Smooth muscle cell (in vitro differentiated cells): ENCODE measurements around the gene OR6K2. TPM values are rescaled to one million over a fixed set of nuclear protein-coding genes. Genes with fewer than 3 reads are reported as not detected.

ENCODE experiments used
- DNase-seq: peaks from one replicate; lab custom pipeline; 2025; ENCODE audit not compliant: unreplicated experiment; lab: John Stamatoyannopoulos, UW
- H2AFZ ChIP-seq: fragments of 200-600 bp; sonication (generic); 2 replicates; pipeline ENCODE4 v1.6.0; 2016; ENCODE audit warnings: antibody characterized with exemption, low read depth, mild to moderate bottlenecking
- H3F3A ChIP-seq: fragments of 200-600 bp; sonication (generic); 2 replicates; pipeline ENCODE4 v1.6.0; 2017; ENCODE audit warnings: antibody characterized with exemption, low read depth
- H3K27ac ChIP-seq: fragments of 200-600 bp; sonication (generic); 2 replicates; pipeline ENCODE4 v1.5.1; 2016; ENCODE audit warnings: low read depth, mild to moderate bottlenecking
- H3K27me3 ChIP-seq: fragments of 200-600 bp; sonication (generic); 2 replicates; pipeline ENCODE4 v1.6.1; 2016; ENCODE audit warnings: low read depth, mild to moderate bottlenecking
- H3K36me3 ChIP-seq: fragments of 200-600 bp; sonication (generic); 2 replicates; pipeline ENCODE4 v1.5.1; 2016; ENCODE audit warnings: low read depth
- H3K4me1 ChIP-seq: fragments of 200-600 bp; sonication (generic); 2 replicates; pipeline ENCODE4 v1.5.1; 2016; ENCODE audit warnings: low read depth
- H3K4me2 ChIP-seq: fragments of 200-600 bp; sonication (generic); 2 replicates; pipeline ENCODE4 v1.6.0; 2016; ENCODE audit warnings: mild to moderate bottlenecking
- H3K4me3 ChIP-seq: fragments of 200-600 bp; sonication (generic); 2 replicates; pipeline ENCODE4 v1.5.1; 2016; ENCODE audit warnings: mild to moderate bottlenecking
- H3K79me2 ChIP-seq: fragments of 200-600 bp; sonication (generic); 2 replicates; pipeline ENCODE4 v1.6.0; 2016; ENCODE audit warnings: low read depth, mild to moderate bottlenecking
- H3K9ac ChIP-seq: fragments of 200-600 bp; sonication (generic); 2 replicates; pipeline ENCODE4 v1.6.0; 2016; ENCODE audit warnings: low read depth
- H3K9me3 ChIP-seq: fragments of 200-600 bp; sonication (generic); replicated peaks from 2 replicates; pipeline ENCODE4 v1.5.1; 2016; ENCODE audit warnings: low read depth
- H4K20me1 ChIP-seq: fragments of 200-600 bp; sonication (generic); 2 replicates; pipeline ENCODE4 v1.6.0; 2016; ENCODE audit warnings: low read depth
- CTCF ChIP-seq: fragments of 200-600 bp; sonication (generic); IDR thresholded peaks from 2 replicates; pipeline ENCODE4 v1.5.1; 2017; ENCODE audit warnings: borderline replicate concordance, mild to moderate bottlenecking, antibody characterized with exemption; ENCODE audit not compliant: insufficient read depth, poor library complexity, severe bottlenecking
- WGBS: methylation state at CpG from one replicate; pipeline ENCODE4 v1.1.7; 2016; ENCODE audit warnings: low lambda C conversion rate; 5-methylcytosine and 5-hydroxymethylcytosine counted together
- polyA plus RNA-seq: library from polyadenylated mRNA; unstranded; fragments of >200 nt; fragmentation: Nextera tagmentation; extraction: Ambion mirVana; gene quantifications from 2 replicates; pipeline ENCODE4 v1.2.1, GENCODE V29; 2016
- total RNA-seq: library from RNA; depleted of rRNA; stranded (reverse); fragments of >200 nt; gene quantifications from 2 replicates; pipeline ENCODE4 v1.2.3, GENCODE V29; 2014

OR6K2 gene
- total and polyA plus RNA-seq, 2 experiments from 2014 or later: not detected

- Histone ChIP-seq H3K4me3 (no peak overlapping the region), H3K27me3 (no peaks in the 10 kb centered on the region), H3K79me2 (no peaks in the 10 kb centered on the region), H3K9me3 (no peaks in the 10 kb centered on the region), H3K4me1 (no peaks in the 10 kb centered on the region), H4K20me1 (no peaks in the 10 kb centered on the region), H2AFZ (no peak overlapping the region), H3K27ac (no peak overlapping the region), H3F3A (no peaks in the 10 kb centered on the region), H3K36me3 (no peaks in the 10 kb centered on the region), H3K4me2 (no peak overlapping the region), H3K9ac (no peak overlapping the region)
- WGBS: 82% methylated on average over 6 of the region's 6 CpGs
- DNase-seq: no peak
- no peak for TF ChIP-seq CTCF
These were observed 45.9 kb downstream of the OR6K2 start for GRCh38 chr1:158654571-158654970.

DNA sequence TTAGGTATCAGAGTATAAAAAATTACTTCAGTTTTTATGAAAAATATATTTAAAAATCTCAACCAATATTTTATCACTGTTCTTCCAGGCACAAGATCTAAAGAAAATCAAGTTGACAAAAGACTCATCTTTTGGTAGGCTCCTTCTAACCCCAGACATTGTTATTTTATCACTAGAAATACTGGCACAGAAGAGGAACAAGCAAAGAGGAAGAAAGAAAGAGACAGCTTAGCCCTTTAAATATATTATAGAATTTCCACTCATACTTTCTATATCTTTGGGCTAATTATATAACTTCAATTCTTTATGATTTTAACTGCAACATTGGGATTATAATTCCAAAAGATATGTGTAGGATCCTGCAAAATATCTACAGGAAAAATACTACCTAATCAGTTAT is 46.4 kb downstream of the OR6K2 start:
- Histone ChIP-seq H3K4me2 (no peak overlapping the region), H3K9ac (no peak overlapping the region), H3K4me1 (no peaks in the 10 kb centered on the region), H3K79me2 (no peaks in the 10 kb centered on the region), H3K27ac (no peak overlapping the region), H3K27me3 (no peaks in the 10 kb centered on the region), H3K9me3 (no peaks in the 10 kb centered on the region), H3K4me3 (no peak overlapping the region), H4K20me1 (no peaks in the 10 kb centered on the region), H2AFZ (no peak overlapping the region), H3F3A (no peaks in the 10 kb centered on the region), H3K36me3 (no peaks in the 10 kb centered on the region)
- no peak for TF ChIP-seq CTCF
- no peak for DNase-seq

- Histone ChIP-seq H3K79me2 (no peaks in the 10 kb centered on the region), H3F3A (no peaks in the 10 kb centered on the region), H3K4me3 (no peak overlapping the region), H3K4me2 (no peak overlapping the region), H3K27me3 (no peaks in the 10 kb centered on the region), H3K27ac (no peak overlapping the region), H4K20me1 (no peaks in the 10 kb centered on the region), H3K9me3 (no peaks in the 10 kb centered on the region), H3K36me3 (no peaks in the 10 kb centered on the region), H3K9ac (no peak overlapping the region), H2AFZ (no peak overlapping the region), H3K4me1 (no peaks in the 10 kb centered on the region)
- DNase-seq: no peak
- 91% methylated on average over 7 of the region's 7 CpGs for WGBS
- TF ChIP-seq CTCF: no peak
These were observed 47.6 kb downstream of the OR6K2 start for GRCh38 chr1:158652721-158653334.

Other genes with a start within 250 kb of the OR6K2 start
- gene OR10K1, start 238.8 kb downstream of the OR6K2 start, total RNA-seq: not detected in 2 replicates
- gene OR10K1, start 238.8 kb downstream of the OR6K2 start, polyA plus RNA-seq: not detected in 2 replicates
- not detected in 2 replicates for gene OR10R2, start 228.4 kb downstream of the OR6K2 start, total RNA-seq
- not detected in 2 replicates for gene OR10R2, start 228.4 kb downstream of the OR6K2 start, polyA plus RNA-seq
- not detected in 2 replicates for gene OR6Y1, start 146.2 kb downstream of the OR6K2 start, total RNA-seq
- not detected in 2 replicates for gene OR6Y1, start 146.2 kb downstream of the OR6K2 start, polyA plus RNA-seq
- not detected in 2 replicates for gene OR6P1, start 130.1 kb downstream of the OR6K2 start, total RNA-seq
- not detected in 2 replicates for gene OR6P1, start 130.1 kb downstream of the OR6K2 start, polyA plus RNA-seq
- gene OR10X1, start 120.8 kb downstream of the OR6K2 start, total RNA-seq: not detected in 2 replicates
- not detected in 2 replicates for gene OR10X1, start 120.8 kb downstream of the OR6K2 start, polyA plus RNA-seq
- gene OR10Z1, start 95.4 kb downstream of the OR6K2 start, total RNA-seq: not detected in 2 replicates
- gene OR10Z1, start 95.4 kb downstream of the OR6K2 start, polyA plus RNA-seq: not detected in 2 replicates
- gene SPTA1, start 13.9 kb downstream of the OR6K2 start, total RNA-seq: not detected in 2 replicates
- gene SPTA1, start 13.9 kb downstream of the OR6K2 start, polyA plus RNA-seq: 0.55 TPM in 1 of 2 replicates, not detected in the other
- gene OR6K3, start 20.1 kb upstream of the OR6K2 start, total RNA-seq: not detected in 2 replicates
- not detected in 2 replicates for gene OR6K3, start 20.1 kb upstream of the OR6K2 start, polyA plus RNA-seq
- not detected in 2 replicates for gene OR6K6, start 54.1 kb upstream of the OR6K2 start, total RNA-seq
- gene OR6K6, start 54.1 kb upstream of the OR6K2 start, polyA plus RNA-seq: not detected in 2 replicates
- gene OR6N1, start 71.5 kb upstream of the OR6K2 start, total RNA-seq: not detected in 2 replicates
- gene OR6N1, start 71.5 kb upstream of the OR6K2 start, polyA plus RNA-seq: not detected in 2 replicates
- not detected in 2 replicates for gene OR6N2, start 80.6 kb upstream of the OR6K2 start, total RNA-seq
- not detected in 2 replicates for gene OR6N2, start 80.6 kb upstream of the OR6K2 start, polyA plus RNA-seq
- gene MNDA, start 130.7 kb upstream of the OR6K2 start, total RNA-seq: 0.09 TPM in 1 of 2 replicates, not detected in the other
- gene MNDA, start 130.7 kb upstream of the OR6K2 start, polyA plus RNA-seq: 0.39 TPM in 1 of 2 replicates, not detected in the other
- gene PYHIN1, start 230.9 kb upstream of the OR6K2 start, total RNA-seq: 0.22 TPM in 1 of 2 replicates, not detected in the other
- gene PYHIN1, start 230.9 kb upstream of the OR6K2 start, polyA plus RNA-seq: not detected in 2 replicates